Neural crest cell (in vitro differentiated cells): ENCODE measurements around the gene ARPC5. TPM values are rescaled to one million over a fixed set of nuclear protein-coding genes. Genes with fewer than 3 reads are reported as not detected.
A peak's percentile ranks its signal among the peaks of the same experiment; 100 is the strongest.

Experiments
- DNase-seq: peaks from one replicate; pipeline ENCODE4 v3.0.0; 2021; ENCODE audit warnings: low read depth, mixed read lengths, low spot score
- H3K27ac Mint-ChIP-seq: one replicate; pipeline ENCODE4 v1.8.0; 2021; ENCODE audit warnings: mild to moderate bottlenecking, mixed read lengths; ENCODE audit not compliant: unreplicated experiment
- H3K27me3 Mint-ChIP-seq: 2 replicates; pipeline ENCODE4 v1.8.0; 2021; ENCODE audit warnings: low read depth, mild to moderate bottlenecking, mixed read lengths
- H3K36me3 Mint-ChIP-seq: 2 replicates; pipeline ENCODE4 v1.8.0; 2021; ENCODE audit warnings: low read depth, mild to moderate bottlenecking, mixed read lengths
- H3K4me1 Mint-ChIP-seq: 2 replicates; pipeline ENCODE4 v1.8.0; 2021; ENCODE audit warnings: mixed read lengths
- H3K4me3 Mint-ChIP-seq: one replicate; pipeline ENCODE4 v1.8.0; 2021; ENCODE audit warnings: mild to moderate bottlenecking, mixed read lengths
- H3K9me3 Mint-ChIP-seq: 2 replicates; pipeline ENCODE4 v1.8.0; 2021; ENCODE audit warnings: mixed read lengths
- CTCF ChIP-seq: fragments of 200-600 bp; sonication (generic); conservative IDR thresholded peaks from 2 replicates; pipeline ENCODE4 v1.5.0; 2021; ENCODE audit warnings: antibody characterized with exemption, mild to moderate bottlenecking
- total RNA-seq: library from RNA; stranded (reverse); gene quantifications from 2 replicates; pipeline ENCODE4 v1.2.1, GENCODE V29; 2021

ARPC5 gene
- total RNA-seq, 1 donor from 2014 or later: 87.0 TPM

DNA sequence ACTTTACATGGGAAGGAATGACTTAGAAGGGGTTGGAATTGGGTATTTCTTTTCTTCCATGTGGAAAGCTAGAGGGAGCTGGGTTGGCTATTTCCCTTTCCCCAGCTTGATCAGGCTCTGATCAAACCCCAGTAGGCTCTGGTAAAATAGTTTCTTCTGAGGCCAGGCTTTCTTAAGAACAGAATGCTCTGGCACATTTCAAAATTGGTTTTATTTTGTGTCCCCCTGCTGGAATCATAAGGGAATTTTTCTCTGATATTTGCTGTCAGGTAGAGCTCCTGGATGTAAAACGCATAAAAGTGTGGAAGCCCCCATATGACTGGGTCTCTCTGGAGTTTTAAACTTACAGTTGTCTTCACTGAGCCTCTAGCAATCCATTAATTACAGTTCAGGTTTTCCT is 34.6 kb upstream of the ARPC5 start:
- Mint-ChIP-seq H3K36me3 (peaks cover 18% of the 10 kb centered on the region), H3K27me3 (peaks cover 2% of the 10 kb centered on the region), H3K27ac (no peak overlapping the region), H3K4me1 (peaks cover 5% of the 10 kb centered on the region), H3K9me3 (peaks cover 9% of the 10 kb centered on the region), H3K4me3 (no peak overlapping the region)
- peak; percentile 28 for TF ChIP-seq CTCF
- no peak for DNase-seq

DNA sequence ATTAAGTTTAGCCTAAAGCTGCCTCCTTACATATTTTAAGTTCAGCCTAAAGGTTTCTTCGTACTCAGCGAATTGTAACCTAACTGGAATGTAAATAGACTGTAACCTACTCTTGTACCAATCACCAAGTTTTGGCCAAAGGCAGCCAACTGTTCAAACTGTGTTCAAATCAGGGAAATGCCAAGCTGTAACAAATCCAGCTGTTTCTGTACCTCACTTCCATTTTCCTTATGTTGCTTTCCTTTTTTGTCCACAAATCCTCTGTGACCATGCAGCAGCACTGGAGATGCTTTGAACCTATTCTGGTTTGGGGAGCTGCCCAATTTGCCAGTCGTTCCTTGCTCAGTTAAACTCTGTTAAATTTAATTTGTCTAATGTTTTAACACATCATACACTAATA is 20.8 kb upstream of the ARPC5 start:
- H3K27ac Mint-ChIP-seq: no peak overlapping the region
- peaks cover 15% of the 10 kb centered on the region for H3K4me1 Mint-ChIP-seq
- H3K27me3 Mint-ChIP-seq: no peaks in the 10 kb centered on the region
- TF ChIP-seq CTCF: no peak
- no peak overlapping the region for H3K4me3 Mint-ChIP-seq
- H3K9me3 Mint-ChIP-seq: peaks cover 3% of the 10 kb centered on the region
- peaks cover 6% of the 10 kb centered on the region for H3K36me3 Mint-ChIP-seq
- DNase-seq: no peak

DNA sequence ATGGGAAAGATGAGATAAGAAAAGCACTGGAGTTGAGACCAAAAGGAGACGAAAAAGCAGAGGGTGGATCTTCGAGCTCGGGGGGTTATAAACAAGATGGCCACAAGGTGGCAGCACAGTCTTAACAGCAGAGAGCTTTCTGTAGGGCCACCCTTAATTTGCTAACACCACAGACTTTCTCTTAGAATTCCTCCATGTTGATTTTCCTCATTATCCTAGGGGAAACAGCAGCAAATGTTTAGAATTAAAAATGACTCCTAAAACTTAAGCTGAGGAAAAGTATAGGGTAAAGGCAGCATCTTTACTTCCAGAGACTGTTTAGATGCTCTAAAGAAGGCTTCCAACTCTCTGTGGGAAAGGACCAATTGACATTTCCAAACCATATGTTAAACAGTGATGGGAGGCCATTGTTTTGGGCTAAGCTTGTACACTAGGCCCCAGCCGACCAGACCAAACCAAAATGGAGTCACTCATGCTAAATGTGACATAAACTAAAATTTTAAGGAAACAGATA is 20.0 kb upstream of the ARPC5 start:
- Mint-ChIP-seq H3K27ac (no peak overlapping the region), H3K4me3 (no peak overlapping the region), H3K9me3 (peaks cover 3% of the 10 kb centered on the region), H3K36me3 (peaks cover 6% of the 10 kb centered on the region), H3K27me3 (no peaks in the 10 kb centered on the region), H3K4me1 (peaks cover 15% of the 10 kb centered on the region)
- DNase-seq: peak; percentile 86
- peak; percentile 94 for TF ChIP-seq CTCF

DNA sequence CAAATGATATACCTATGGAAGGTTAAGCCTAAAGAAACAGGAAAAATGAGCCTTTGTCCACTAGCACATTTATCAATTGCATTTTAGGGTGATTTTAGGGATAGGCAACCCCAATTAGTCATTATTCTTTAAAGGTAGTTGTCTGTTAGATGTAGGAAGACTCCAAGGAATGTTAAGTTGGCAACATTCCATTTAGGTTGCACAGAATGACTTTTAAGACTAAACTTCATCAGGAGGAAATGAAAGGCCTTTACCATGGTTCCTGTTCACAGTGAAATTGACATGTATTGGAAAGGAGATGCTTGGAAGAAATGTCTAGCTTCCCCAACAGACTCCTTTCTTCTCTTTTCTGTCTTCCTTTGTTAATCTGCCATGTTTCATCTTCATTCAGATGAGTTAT is 19.1 kb upstream of the ARPC5 start:
- Mint-ChIP-seq H3K27me3 (no peaks in the 10 kb centered on the region), H3K4me1 (peaks cover 15% of the 10 kb centered on the region), H3K9me3 (peaks cover 3% of the 10 kb centered on the region), H3K27ac (no peak overlapping the region), H3K4me3 (no peak overlapping the region), H3K36me3 (peaks cover 6% of the 10 kb centered on the region)
- DNase-seq: no peak
- TF ChIP-seq CTCF: no peak

DNA sequence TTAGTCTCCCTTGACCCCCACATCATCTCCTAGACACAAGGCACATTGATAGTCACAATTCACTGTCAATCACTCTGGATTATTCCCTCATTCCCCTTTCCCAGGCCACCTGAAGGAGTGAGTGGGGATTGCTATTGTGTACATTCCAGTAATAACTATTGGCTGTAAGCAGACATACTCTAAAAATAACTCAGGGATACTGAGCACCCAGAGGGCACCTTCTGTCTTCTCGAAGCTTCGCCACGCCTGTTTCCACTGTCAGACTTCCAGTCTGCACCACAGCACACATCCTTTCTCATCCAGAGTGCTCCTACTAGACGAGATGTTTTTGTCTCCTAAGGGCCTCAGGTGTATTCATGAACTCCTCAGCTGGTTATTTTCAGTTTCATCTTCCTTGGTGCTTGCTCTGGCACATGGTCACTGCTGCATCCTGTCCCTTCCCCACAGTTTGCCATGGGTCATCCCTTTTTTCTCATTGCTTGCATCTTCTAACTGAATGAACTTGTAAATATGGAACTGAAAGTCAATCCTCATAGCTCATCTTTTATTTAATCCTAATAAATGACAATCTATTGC is 18.4 kb upstream of the ARPC5 start:
- H3K27ac Mint-ChIP-seq: peak overlapping the region; percentile 83
- no peak overlapping the region for H3K4me3 Mint-ChIP-seq

More for the DNA sequence above, 18.4 kb upstream of the ARPC5 start:
- Mint-ChIP-seq H3K27me3 (no peaks in the 10 kb centered on the region), H3K36me3 (peaks cover 4% of the 10 kb centered on the region), H3K9me3 (peaks cover 3% of the 10 kb centered on the region), H3K4me1 (peaks cover 15% of the 10 kb centered on the region)
- no peak for DNase-seq
- no peak for TF ChIP-seq CTCF
